ENCODE measurements around the gene RPS13.

DNA sequence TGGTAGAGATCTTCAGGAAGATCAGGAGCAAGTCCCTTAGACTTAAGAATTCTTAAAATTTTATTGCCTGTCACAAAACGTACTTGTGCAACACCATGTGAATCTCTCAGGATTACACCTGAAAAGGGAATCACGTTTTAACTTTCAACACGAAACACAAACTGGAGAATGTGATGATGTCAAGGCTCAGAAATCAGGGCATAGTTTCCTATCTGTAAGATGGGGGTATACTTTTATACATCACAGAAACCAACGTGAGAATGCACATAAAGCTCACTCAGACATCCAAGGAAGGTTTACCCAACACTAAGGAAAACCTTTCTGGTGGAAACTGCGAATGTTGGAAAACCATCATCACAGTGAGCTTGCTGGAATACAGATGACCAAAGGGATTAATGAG, 2.0 kb downstream of the RPS13 start:
- TF ChIP-seq EZH2 (IDR thresholded peaks at IDR 0.05; ENCODE audit: borderline replicate concordance, low read depth, low read length, poor library complexity, severe bottlenecking) (no peak), CTCF (conservative IDR thresholded peaks at IDR 0.05; ENCODE audit: low read depth, low read length) (no peak)
